ENCODE data around the gene ANKHD1. TPM values are rescaled to one million over a fixed set of nuclear protein-coding genes. Genes with fewer than 3 reads are reported as not detected.
"Not testable (repeated sequence)": the region's sequence is repeated elsewhere in the genome, so short reads cannot be mapped to it uniquely, and the experiment has no call there.

The ANKHD1 gene
- total and polyA plus RNA-seq, 4 donors: 17.0 to 138 (median 94.8) TPM

- Histone ChIP-seq H3K36me3 (ENCODE audit: control insufficient read depth in 1 of 2, insufficient read depth in 2 of 2, low read length in 1 of 2) (no peaks in the 10 kb centered on the region), H3K9me3 (ENCODE audit: control insufficient read depth, low read length) (no peaks in the 10 kb centered on the region), H3K27me3 (ENCODE audit: control insufficient read depth in 1 of 2, insufficient read depth in 2 of 2, low read length in 1 of 2) (no peaks in the 10 kb centered on the region), H3K27ac (ENCODE audit: low read depth in 1 of 2, low read length in 2 of 2) (no peak overlapping the region), H3K4me1 (ENCODE audit: control insufficient read depth in 1 of 2, insufficient read depth in 2 of 2, low read length in 2 of 2) (no peaks in the 10 kb centered on the region), H3K4me3 (ENCODE audit: low read length in 2 of 2) (no peak overlapping the region)
- intact Hi-C loops (cut with DNase I): no loop called here
- DNase-seq: no peak
- no peak for ATAC-seq (ENCODE audit: low FRiP score)
- WGBS, 2 donors: 59 to 60% methylated on average over 3 of the region's 3 CpGs
Observed at GRCh38 chr5:140424135-140424534, 22.5 kb downstream of the ANKHD1 start.

GRCh38 chr5:140427726-140428125, 26.1 kb downstream of the ANKHD1 start:
- H3K4me1 ChIP-seq (ENCODE audit: control insufficient read depth in 1 of 2, insufficient read depth in 2 of 2, low read length in 2 of 2); H3K27me3 ChIP-seq (ENCODE audit: control insufficient read depth in 1 of 2, insufficient read depth in 2 of 2, low read length in 1 of 2); ATAC-seq (ENCODE audit: low FRiP score); H3K9me3 ChIP-seq (ENCODE audit: control insufficient read depth, low read length); H3K27ac ChIP-seq (ENCODE audit: low read depth in 1 of 2, low read length in 2 of 2); H3K36me3 ChIP-seq (ENCODE audit: control insufficient read depth in 1 of 2, insufficient read depth in 2 of 2, low read length in 1 of 2); H3K4me3 ChIP-seq (ENCODE audit: low read length in 2 of 2); intact Hi-C loops (cut with DNase I); DNase-seq: not testable (repeated sequence)
- 89 to 94% methylated on average over 7 to 26 of the region's 26 CpGs for WGBS, 2 donors

- Histone ChIP-seq H3K4me3 (ENCODE audit: low read length in 2 of 2) (no peak overlapping the region), H3K36me3 (ENCODE audit: control insufficient read depth in 1 of 2, insufficient read depth in 2 of 2, low read length in 1 of 2) (no peaks in the 10 kb centered on the region), H3K9me3 (ENCODE audit: control insufficient read depth, low read length) (no peaks in the 10 kb centered on the region), H3K4me1 (ENCODE audit: control insufficient read depth in 1 of 2, insufficient read depth in 2 of 2, low read length in 2 of 2) (peaks cover 0 to 2% of the 10 kb centered on the region in 2 donors), H3K27ac (ENCODE audit: low read depth in 1 of 2, low read length in 2 of 2) (no peak overlapping the region), H3K27me3 (ENCODE audit: control insufficient read depth in 1 of 2, insufficient read depth in 2 of 2, low read length in 1 of 2) (no peaks in the 10 kb centered on the region)
- no peak for DNase-seq
- no peak for ATAC-seq (ENCODE audit: low FRiP score)
- WGBS, 2 donors: 72 to 79% methylated on average over 2 of the region's 2 CpGs
- intact Hi-C loops (cut with DNase I): no loop called here
Observed at GRCh38 chr5:140429724-140430123, 28.1 kb downstream of the ANKHD1 start.

GRCh38 chr5:140432212-140432611, 30.6 kb downstream of the ANKHD1 start:
- no peak overlapping the region for H3K27ac ChIP-seq (ENCODE audit: low read depth in 1 of 2, low read length in 2 of 2)
- intact Hi-C loops (cut with DNase I): no loop called here
- no peak for DNase-seq
- 64 to 72% methylated on average over 1 of the region's 1 CpG for WGBS, 2 donors
- H3K4me1 ChIP-seq (ENCODE audit: control insufficient read depth in 1 of 2, insufficient read depth in 2 of 2, low read length in 2 of 2): peaks cover 0 to 2% of the 10 kb centered on the region in 2 donors
- no peak for ATAC-seq (ENCODE audit: low FRiP score)
- no peaks in the 10 kb centered on the region for H3K9me3 ChIP-seq (ENCODE audit: control insufficient read depth, low read length)
- H3K27me3 ChIP-seq (ENCODE audit: control insufficient read depth in 1 of 2, insufficient read depth in 2 of 2, low read length in 1 of 2): no peaks in the 10 kb centered on the region
- H3K4me3 ChIP-seq (ENCODE audit: low read length in 2 of 2): no peak overlapping the region
- peaks cover 0 to 1% of the 10 kb centered on the region in 2 donors for H3K36me3 ChIP-seq (ENCODE audit: control insufficient read depth in 1 of 2, insufficient read depth in 2 of 2, low read length in 1 of 2)

- no peaks in the 10 kb centered on the region for H3K9me3 ChIP-seq (ENCODE audit: control insufficient read depth, low read length)
- ATAC-seq (ENCODE audit: low FRiP score) (no peak), DNase-seq (no peak)
- peaks cover 0 to 2% of the 10 kb centered on the region in 2 donors for H3K4me1 ChIP-seq (ENCODE audit: control insufficient read depth in 1 of 2, insufficient read depth in 2 of 2, low read length in 2 of 2)
- H3K27me3 ChIP-seq (ENCODE audit: control insufficient read depth in 1 of 2, insufficient read depth in 2 of 2, low read length in 1 of 2): no peaks in the 10 kb centered on the region
- intact Hi-C loops (cut with DNase I): no loop called here
- no peak overlapping the region for H3K4me3 ChIP-seq (ENCODE audit: low read length in 2 of 2)
- peaks cover 0 to 1% of the 10 kb centered on the region in 2 donors for H3K36me3 ChIP-seq (ENCODE audit: control insufficient read depth in 1 of 2, insufficient read depth in 2 of 2, low read length in 1 of 2)
- H3K27ac ChIP-seq (ENCODE audit: low read depth in 1 of 2, low read length in 2 of 2): no peak overlapping the region
- WGBS, 2 donors: 86 to 90% methylated on average over 8 of the region's 8 CpGs
Observed at GRCh38 chr5:140432916-140433315, 31.3 kb downstream of the ANKHD1 start.

GRCh38 chr5:140457368-140457767, 55.7 kb downstream of the ANKHD1 start:
- H3K4me3 ChIP-seq (ENCODE audit: low read length in 2 of 2); DNase-seq; H3K9me3 ChIP-seq (ENCODE audit: control insufficient read depth, low read length); H3K27me3 ChIP-seq (ENCODE audit: control insufficient read depth in 1 of 2, insufficient read depth in 2 of 2, low read length in 1 of 2); intact Hi-C loops (cut with DNase I); H3K27ac ChIP-seq (ENCODE audit: low read depth in 1 of 2, low read length in 2 of 2); ATAC-seq (ENCODE audit: low FRiP score); H3K36me3 ChIP-seq (ENCODE audit: control insufficient read depth in 1 of 2, insufficient read depth in 2 of 2, low read length in 1 of 2); H3K4me1 ChIP-seq (ENCODE audit: control insufficient read depth in 1 of 2, insufficient read depth in 2 of 2, low read length in 2 of 2): not testable (repeated sequence)
- WGBS, 2 donors: 96 to 99% methylated on average over 4 of the region's 4 CpGs

GRCh38 chr5:140466981-140467742, 65.5 kb downstream of the ANKHD1 start:
- DNase-seq: no peak
- H3K9me3 ChIP-seq (ENCODE audit: control insufficient read depth, low read length): no peaks in the 10 kb centered on the region
- no peaks in the 10 kb centered on the region for H3K36me3 ChIP-seq (ENCODE audit: control insufficient read depth in 1 of 2, insufficient read depth in 2 of 2, low read length in 1 of 2)
- intact Hi-C loops (cut with DNase I): no loop called here
- H3K27ac ChIP-seq (ENCODE audit: low read depth in 1 of 2, low read length in 2 of 2): no peak overlapping the region
- H3K27me3 ChIP-seq (ENCODE audit: control insufficient read depth in 1 of 2, insufficient read depth in 2 of 2, low read length in 1 of 2): no peaks in the 10 kb centered on the region
- H3K4me3 ChIP-seq (ENCODE audit: low read length in 2 of 2): no peak overlapping the region
- WGBS, 2 donors: 90 to 98% methylated on average over 1 of the region's 1 CpG
- no peaks in the 10 kb centered on the region for H3K4me1 ChIP-seq (ENCODE audit: control insufficient read depth in 1 of 2, insufficient read depth in 2 of 2, low read length in 2 of 2)
- ATAC-seq (ENCODE audit: low FRiP score): no peak

- H3K36me3 ChIP-seq (ENCODE audit: control insufficient read depth in 1 of 2, insufficient read depth in 2 of 2, low read length in 1 of 2): no peaks in the 10 kb centered on the region
- ATAC-seq (ENCODE audit: low FRiP score) (no peak), DNase-seq (no peak)
- H3K9me3 ChIP-seq (ENCODE audit: control insufficient read depth, low read length): no peaks in the 10 kb centered on the region
- H3K27me3 ChIP-seq (ENCODE audit: control insufficient read depth in 1 of 2, insufficient read depth in 2 of 2, low read length in 1 of 2): no peaks in the 10 kb centered on the region
- intact Hi-C loops (cut with DNase I): no loop called here
- no peaks in the 10 kb centered on the region for H3K4me1 ChIP-seq (ENCODE audit: control insufficient read depth in 1 of 2, insufficient read depth in 2 of 2, low read length in 2 of 2)
- WGBS, 2 donors: 34 to 37% methylated on average over 3 of the region's 3 CpGs
- no peak overlapping the region for H3K4me3 ChIP-seq (ENCODE audit: low read length in 2 of 2)
- no peak overlapping the region for H3K27ac ChIP-seq (ENCODE audit: low read depth in 1 of 2, low read length in 2 of 2)
Observed at GRCh38 chr5:140468188-140468587, 66.6 kb downstream of the ANKHD1 start.

GRCh38 chr5:140469259-140469658, 67.6 kb downstream of the ANKHD1 start:
- no peak for DNase-seq
- no peaks in the 10 kb centered on the region for H3K9me3 ChIP-seq (ENCODE audit: control insufficient read depth, low read length)
- no peak for ATAC-seq (ENCODE audit: low FRiP score)
- H3K4me1 ChIP-seq (ENCODE audit: control insufficient read depth in 1 of 2, insufficient read depth in 2 of 2, low read length in 2 of 2): no peaks in the 10 kb centered on the region
- WGBS, 2 donors: 84 to 87% methylated on average over 6 of the region's 6 CpGs
- intact Hi-C loops (cut with DNase I): no loop called here
- H3K4me3 ChIP-seq (ENCODE audit: low read length in 2 of 2): no peak overlapping the region
- H3K27me3 ChIP-seq (ENCODE audit: control insufficient read depth in 1 of 2, insufficient read depth in 2 of 2, low read length in 1 of 2): no peaks in the 10 kb centered on the region
- H3K27ac ChIP-seq (ENCODE audit: low read depth in 1 of 2, low read length in 2 of 2): no peak overlapping the region
- no peaks in the 10 kb centered on the region for H3K36me3 ChIP-seq (ENCODE audit: control insufficient read depth in 1 of 2, insufficient read depth in 2 of 2, low read length in 1 of 2)

All from aorta (tissue), 5 donors.